Prostate gland (tissue), 2 donors: ENCODE results near the gene MYO1D. TPM values are rescaled to one million over a fixed set of nuclear protein-coding genes. Genes with fewer than 3 reads are reported as not detected.

Experiments used
- DNase-seq: peaks from one replicate; pipeline ENCODE4 v3.0.0-alpha.2; 2019; ENCODE audit warnings: low spot score
- H3K27ac ChIP-seq, 2 donors: fragments of 200-600 bp; sonication (generic); 2 replicates each; pipeline ENCODE4 v1.5.1; 2017 to 2019
- H3K27me3 ChIP-seq: fragments of 200-600 bp; sonication (generic); replicated peaks from 2 replicates; pipeline ENCODE4 v1.5.1; 2019; ENCODE audit not compliant: insufficient read depth
- H3K36me3 ChIP-seq, 2 donors: fragments of 200-600 bp; sonication (generic); 1 replicate in 1 of 2; 2 replicates in 1 of 2; pipeline versions ENCODE4 v1.5.1 to v1.8.1; 2017 to 2019
- H3K4me1 ChIP-seq: fragments of 200-600 bp; sonication (generic); replicated peaks from 2 replicates; pipeline ENCODE4 v1.5.1; 2019
- H3K4me3 ChIP-seq, 2 donors: fragments of 200-600 bp; sonication (generic); 2 replicates each; pipeline ENCODE4 v1.5.1; 2017 to 2019
- H3K9me3 ChIP-seq: fragments of 200-600 bp; sonication (generic); 2 replicates; pipeline ENCODE4 v1.5.1; 2017
- CTCF ChIP-seq, 4 experiments: fragments of 200-600 bp in 2 of 4; fragments of 450-650 bp in 2 of 4; sonication (generic) in 2 of 4; IDR thresholded peaks; 1 replicate in 3 of 4; 2 replicates in 1 of 4; pipeline ENCODE4 v1.5.1; 2016 to 2019; ENCODE audit warnings: antibody characterized with exemption in 4 of 4, mild to moderate bottlenecking in 2 of 4, moderate library complexity in 2 of 4
- POLR2A ChIP-seq: fragments of 450-650 bp; IDR thresholded peaks from one replicate; pipeline ENCODE4 v1.6.1; 2016; ENCODE audit warnings: antibody characterized with exemption, mild to moderate bottlenecking
- POLR2AphosphoS5 ChIP-seq: sonication (generic); formaldehyde crosslinking; IDR thresholded peaks from one replicate; pipeline ENCODE4 v1.6.1; 2017; ENCODE audit warnings: antibody characterized with exemption
- WGBS: methylation state at CpG from one replicate; pipeline ENCODE4 v1.1.5; 2018; 5-methylcytosine and 5-hydroxymethylcytosine counted together
- intact Hi-C: fragments of 100-400 bp; cut with DNase I; formaldehyde crosslinking; loops from one replicate; pipeline ENCODE4 v1.14.2; 2022
- total RNA-seq, 2 donors: library from RNA; depleted of rRNA; stranded (reverse); fragments of >200 nt; gene quantifications; one replicate each; pipeline ENCODE4 v1.1.0, GENCODE V29; 2016

The MYO1D gene
- total RNA-seq, 2 donors from 2014 or later: 44.2 to 45.2 TPM

DNA sequence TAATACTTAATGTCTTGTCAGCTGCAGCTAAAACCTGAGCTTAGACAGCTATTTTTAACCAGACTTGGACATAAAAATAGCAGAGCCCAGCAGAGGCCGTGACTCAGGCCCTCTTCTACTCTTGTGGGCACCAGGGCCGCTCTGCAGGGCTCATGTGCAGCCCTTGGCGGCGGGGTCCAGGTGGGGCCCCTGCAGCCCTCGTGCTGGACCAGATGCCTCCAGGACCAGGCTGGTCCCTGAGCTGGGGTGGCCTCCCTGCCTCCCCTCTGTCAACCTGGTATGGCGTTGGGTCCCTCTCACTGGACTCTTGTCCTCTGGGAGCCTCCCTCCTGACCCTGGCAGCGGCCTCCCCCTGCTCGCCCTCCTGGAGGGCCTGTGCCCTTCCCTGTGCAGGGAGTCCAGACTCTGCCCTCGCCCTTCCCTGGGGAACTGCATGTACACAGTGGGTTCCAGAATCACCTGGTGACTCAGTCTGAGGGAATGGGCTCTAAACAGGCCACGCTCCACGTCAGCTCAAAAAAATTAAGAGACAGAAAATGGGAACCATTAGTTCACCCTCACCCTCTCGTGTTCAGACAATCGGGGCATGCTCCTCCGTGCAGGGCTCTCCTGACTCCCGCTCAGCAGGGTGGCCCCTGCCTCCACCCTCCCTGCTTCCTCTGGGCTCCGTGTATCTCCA is 380.4 kb downstream of the MYO1D start:
- DNase-seq: no peak
- intact Hi-C loops: no loop called here
- no peaks in the 10 kb centered on the region for H3K36me3 ChIP-seq
- no peak overlapping the region for H3K4me3 ChIP-seq
- TF ChIP-seq POLR2AphosphoS5 (no peak), CTCF (IDR thresholded peaks at IDR 0.05) (no peak), POLR2A (no peak)
- no peak overlapping the region for H3K27ac ChIP-seq
- no peaks in the 10 kb centered on the region for H3K27me3 ChIP-seq
- no peaks in the 10 kb centered on the region for H3K4me1 ChIP-seq
- no peaks in the 10 kb centered on the region for H3K9me3 ChIP-seq
- WGBS: 84% methylated on average over 16 of the region's 16 CpGs

DNA sequence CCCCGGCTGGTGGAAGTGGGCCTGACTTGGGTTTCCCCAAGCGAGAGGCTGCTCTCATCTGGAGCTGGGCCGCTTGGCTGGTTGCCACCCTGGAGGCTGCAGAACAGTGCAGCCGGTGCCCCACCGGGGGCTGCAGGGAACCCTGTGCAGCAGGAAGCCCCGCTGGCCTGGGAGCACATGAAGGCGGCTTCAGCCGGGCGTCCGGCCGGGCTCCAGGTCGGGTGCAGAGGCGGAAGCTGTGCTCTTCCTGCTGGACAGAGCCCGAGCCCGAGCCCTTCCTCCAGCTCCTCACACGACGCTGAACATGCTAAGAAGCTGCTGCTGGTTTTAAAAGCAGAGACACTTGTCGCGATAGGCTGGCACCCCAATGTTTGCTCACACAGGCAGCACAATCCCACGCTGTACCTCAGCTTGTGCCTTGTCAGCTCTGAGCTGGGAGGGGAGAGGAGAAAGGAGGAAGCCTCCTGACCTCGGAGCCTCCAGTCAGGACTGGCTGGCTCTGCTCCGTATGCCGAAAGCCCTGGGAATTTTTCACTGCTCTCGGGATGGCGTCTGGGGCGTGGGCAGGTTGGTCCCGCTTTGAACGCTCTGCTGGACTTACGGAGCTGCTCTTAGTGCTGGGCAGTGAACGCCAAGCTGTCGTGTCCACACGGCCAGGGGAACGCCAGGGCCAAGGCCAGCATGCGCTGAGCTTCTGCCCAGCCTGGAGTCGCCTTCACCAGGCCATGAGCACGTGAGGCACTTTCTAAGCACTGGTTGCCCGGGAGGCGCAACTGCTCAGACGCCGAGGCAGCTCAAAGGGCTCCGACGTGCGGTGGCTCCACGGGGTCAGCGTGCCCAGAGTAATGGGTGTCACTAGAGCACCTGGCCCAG is 381.3 kb downstream of the MYO1D start:
- intact Hi-C loops: no loop called here
- TF ChIP-seq POLR2A: no peak
- no peaks in the 10 kb centered on the region for H3K4me1 ChIP-seq
- H3K4me3 ChIP-seq: no peak overlapping the region
- DNase-seq: no peak
- no peaks in the 10 kb centered on the region for H3K36me3 ChIP-seq
- no peak overlapping the region for H3K27ac ChIP-seq
- H3K9me3 ChIP-seq: no peaks in the 10 kb centered on the region
- no peaks in the 10 kb centered on the region for H3K27me3 ChIP-seq
- WGBS: 68% methylated on average over 44 of the region's 45 CpGs

GRCh38 chr17:32494621-32495358 is 382.1 kb downstream of the MYO1D start:
- H3K4me3 ChIP-seq: no peak overlapping the region
- no peak overlapping the region for H3K27ac ChIP-seq
- intact Hi-C loops: no loop called here
- no peaks in the 10 kb centered on the region for H3K36me3 ChIP-seq
- no peaks in the 10 kb centered on the region for H3K4me1 ChIP-seq
- DNase-seq: no peak
- no peak for TF ChIP-seq POLR2A
- TF ChIP-seq POLR2AphosphoS5: no peak
- TF ChIP-seq CTCF (IDR thresholded peaks at IDR 0.05): no peak
- no peaks in the 10 kb centered on the region for H3K9me3 ChIP-seq
- no peaks in the 10 kb centered on the region for H3K27me3 ChIP-seq
- 84% methylated on average over 33 of the region's 34 CpGs for WGBS

GRCh38 chr17:32493976-32494513 is 382.9 kb downstream of the MYO1D start:
- Histone ChIP-seq H3K9me3 (no peaks in the 10 kb centered on the region), H3K27me3 (no peaks in the 10 kb centered on the region), H3K4me1 (no peaks in the 10 kb centered on the region), H3K4me3 (no peak overlapping the region), H3K36me3 (no peaks in the 10 kb centered on the region), H3K27ac (no peak overlapping the region)
- DNase-seq: no peak
- intact Hi-C loops: no loop called here
- TF ChIP-seq POLR2A: no peak
- no peak for TF ChIP-seq POLR2AphosphoS5
- no peak for TF ChIP-seq CTCF (IDR thresholded peaks at IDR 0.05)
- 95% methylated on average over 11 of the region's 11 CpGs for WGBS

DNA sequence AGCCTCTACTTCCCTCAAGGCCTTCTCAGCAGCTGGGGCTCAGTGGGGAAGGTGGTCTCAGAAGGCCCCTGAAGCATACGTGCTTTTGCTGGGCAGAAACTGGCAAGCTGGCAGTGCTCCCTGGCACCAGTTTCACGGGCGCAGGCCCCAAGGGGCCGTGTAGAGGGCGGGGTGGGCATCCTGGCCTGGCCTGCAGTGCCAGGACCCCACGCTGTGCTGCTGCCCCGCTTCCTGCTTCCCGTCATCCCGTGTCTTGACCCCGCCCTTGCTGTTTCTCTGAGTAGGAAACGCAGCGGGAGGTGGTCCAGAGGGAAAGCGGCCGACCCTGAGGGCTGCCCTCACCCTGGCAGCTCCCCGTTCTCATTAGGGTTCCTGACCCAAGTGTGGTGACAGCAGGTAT is 383.4 kb downstream of the MYO1D start:
- no peak overlapping the region for H3K27ac ChIP-seq
- no peak overlapping the region for H3K4me3 ChIP-seq
- 94% methylated on average over 15 of the region's 15 CpGs for WGBS
- no peak for TF ChIP-seq CTCF (IDR thresholded peaks at IDR 0.05)
- no peak for TF ChIP-seq POLR2A
- TF ChIP-seq POLR2AphosphoS5: no peak
- no peaks in the 10 kb centered on the region for H3K36me3 ChIP-seq
- no peaks in the 10 kb centered on the region for H3K9me3 ChIP-seq
- DNase-seq: no peak
- no peaks in the 10 kb centered on the region for H3K27me3 ChIP-seq
- no peaks in the 10 kb centered on the region for H3K4me1 ChIP-seq
- intact Hi-C loops: no loop called here
